WTC11 (cell line): ENCODE measurements around the gene MEIS1.

Experiments
- CTCF ChIP-seq: fragments of 200-600 bp; IDR thresholded peaks from 2 replicates; pipeline ENCODE4 v1.8.0; 2022; ENCODE audit warnings: antibody characterized with exemption
- E2F4 ChIP-seq: sonication (generic); formaldehyde crosslinking; IDR thresholded peaks from 2 replicates; pipeline ENCODE4 v1.8.1; 2022; ENCODE audit warnings: low read depth, mild to moderate bottlenecking, moderate library complexity, missing genetic modification reagents, borderline replicate concordance
- HMGXB4 ChIP-seq: sonication (generic); formaldehyde crosslinking; IDR thresholded peaks from 2 replicates; pipeline ENCODE4 v1.8.1; 2023; ENCODE audit warnings: mild to moderate bottlenecking, moderate library complexity, missing genetic modification reagents
- IRF1 ChIP-seq: sonication (generic); formaldehyde crosslinking; IDR thresholded peaks from 2 replicates; pipeline ENCODE4 v1.8.0; 2023; ENCODE audit warnings: missing genetic modification reagents
- JUN ChIP-seq: sonication (generic); formaldehyde crosslinking; IDR thresholded peaks from 2 replicates; pipeline ENCODE4 v1.8.0; 2023; ENCODE audit warnings: mild to moderate bottlenecking, missing genetic modification reagents
- USF2 ChIP-seq: sonication (generic); formaldehyde crosslinking; IDR thresholded peaks from 2 replicates; pipeline ENCODE4 v1.8.1; 2023; ENCODE audit warnings: mild to moderate bottlenecking, missing genetic modification reagents, moderate library complexity
- ZNF138 ChIP-seq: sonication (generic); formaldehyde crosslinking; conservative IDR thresholded peaks from 2 replicates; pipeline ENCODE4 v1.8.1; 2022; ENCODE audit warnings: mild to moderate bottlenecking, moderate library complexity, missing genetic modification reagents
- ZNF232 ChIP-seq: sonication (generic); formaldehyde crosslinking; IDR thresholded peaks from 2 replicates; pipeline ENCODE4 v1.8.0; 2022; ENCODE audit warnings: mild to moderate bottlenecking, missing genetic modification reagents
- ZNF317 ChIP-seq: sonication (generic); formaldehyde crosslinking; IDR thresholded peaks from 2 replicates; pipeline ENCODE4 v1.8.1; 2023; ENCODE audit warnings: low read depth, mild to moderate bottlenecking, moderate library complexity, missing genetic modification reagents, borderline replicate concordance

- TF ChIP-seq CTCF: no peak
- TF ChIP-seq ZNF232 (CRISPR knock-in tag): no peak
- TF ChIP-seq ZNF317 (CRISPR knock-in tag): no peak
- no peak for TF ChIP-seq HMGXB4
- TF ChIP-seq ZNF138 (CRISPR knock-in tag): no peak
- TF ChIP-seq IRF1 (CRISPR knock-in tag): no peak
- TF ChIP-seq E2F4: no peak
- no peak for TF ChIP-seq USF2 (CRISPR knock-in tag)
- TF ChIP-seq JUN (CRISPR knock-in tag): no peak
Observed at GRCh38 chr2:66478299-66478698, 43.4 kb downstream of the MEIS1 start.
